Ectodermal cell (in vitro differentiated cells): ENCODE results near the gene TSPAN4.

Source experiments
- H3K27ac ChIP-seq: 2 replicates; pipeline ENCODE4 v1.7.0; 2013; ENCODE audit warnings: mild to moderate bottlenecking, low read depth, low read length; ENCODE audit not compliant: insufficient read depth, poor library complexity, severe bottlenecking
- H3K27me3 ChIP-seq: 2 replicates; pipeline ENCODE4 v1.7.0; 2013; ENCODE audit warnings: mild to moderate bottlenecking, low read length; ENCODE audit not compliant: insufficient read depth, control insufficient read depth, poor library complexity, severe bottlenecking
- H3K36me3 ChIP-seq: one replicate; pipeline ENCODE4 v1.7.0; 2013; ENCODE audit warnings: low read length; ENCODE audit not compliant: control insufficient read depth, insufficient read depth
- H3K4me1 ChIP-seq: one replicate; pipeline ENCODE4 v1.7.0; 2013; ENCODE audit warnings: low read length; ENCODE audit not compliant: control insufficient read depth, insufficient read depth
- H3K4me3 ChIP-seq: 2 replicates; pipeline ENCODE4 v1.7.0; 2013; ENCODE audit warnings: low read depth, low read length, control low read depth; ENCODE audit not compliant: insufficient read depth
- H3K9me3 ChIP-seq: 2 replicates; pipeline ENCODE4 v1.7.0; 2013; ENCODE audit warnings: mild to moderate bottlenecking, low read length, moderate library complexity; ENCODE audit not compliant: control insufficient read depth
- WGBS, 2 experiments: methylation state at CpG; one replicate each; pipeline ENCODE4 v1.1.7; 2013; ENCODE audit warnings: missing lambda C conversion rate in 2 of 2; 5-methylcytosine and 5-hydroxymethylcytosine counted together

The TSPAN4 gene

DNA sequence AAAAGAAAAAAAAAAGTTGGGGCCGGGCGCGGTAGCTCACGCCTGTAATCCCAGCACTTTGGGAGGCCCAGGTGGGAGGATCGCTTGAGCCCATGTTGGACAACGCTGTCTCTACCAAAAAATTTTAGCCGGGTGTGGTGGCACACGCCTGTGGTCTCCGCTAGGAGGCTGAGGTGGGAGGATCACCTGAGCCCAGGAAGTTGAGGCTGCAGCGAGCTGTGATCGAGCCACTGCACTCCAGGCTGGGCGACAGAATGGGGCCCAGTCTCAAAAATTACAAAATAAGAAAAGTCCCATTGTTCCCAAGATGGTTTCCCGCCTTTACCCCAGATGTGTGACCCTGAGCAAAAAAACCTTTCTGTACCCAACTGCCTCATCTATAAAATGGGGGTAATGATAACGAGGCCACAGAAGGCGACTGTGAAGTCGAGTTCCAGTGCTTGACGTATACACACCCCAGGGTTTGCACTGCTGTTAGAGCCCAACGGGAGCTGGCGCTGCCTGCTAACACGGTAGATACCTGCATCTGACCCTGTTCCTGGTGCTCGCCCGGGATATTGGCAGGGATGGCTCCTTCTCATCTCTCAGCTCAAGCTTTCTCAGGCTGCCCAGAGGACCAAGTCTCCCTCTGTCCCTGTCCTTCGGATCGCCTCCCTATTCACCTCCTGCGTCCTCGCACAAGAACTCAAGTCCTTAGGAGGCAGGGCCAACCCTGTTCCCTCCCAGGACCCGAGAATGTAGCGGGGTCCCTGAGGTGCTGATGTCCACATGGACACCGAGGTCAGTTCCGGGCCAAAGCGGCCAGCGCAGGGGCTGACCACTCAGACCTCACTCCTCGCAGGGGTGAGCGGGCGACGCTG, 34.0 kb upstream of the TSPAN4 start:
- no peaks in the 10 kb centered on the region for H3K9me3 ChIP-seq
- H3K4me3 ChIP-seq = peak overlapping the region; percentile 98
- 37% methylated on average over 36 of the region's 36 CpGs for WGBS, 2 experiments
- H3K27ac ChIP-seq = peak overlapping the region; percentile 94
- H3K27me3 ChIP-seq = no peaks in the 10 kb centered on the region
- H3K36me3 ChIP-seq = peaks cover 23% of the 10 kb centered on the region
- peaks cover 23% of the 10 kb centered on the region for H3K4me1 ChIP-seq

- Histone ChIP-seq H3K27me3 (no peaks in the 10 kb centered on the region), H3K36me3 (peaks cover 26% of the 10 kb centered on the region), H3K4me1 (peaks cover 18% of the 10 kb centered on the region), H3K4me3 (peak within 1 kb of the TSS; percentile 98), H3K27ac (peak within 1 kb of the TSS; percentile 94), H3K9me3 (no peaks in the 10 kb centered on the region)
- 0% methylated on average over 81 of the region's 81 CpGs for WGBS, 2 experiments
Observed at GRCh38 chr11:809287-810039, 33.2 kb upstream of the TSPAN4 start, which contains the start of gene RPLP2. Gene RPLP2, plus strand, starts transcription at chr11:809967. Its CDS starts 268 bp downstream, at chr11:810235.

DNA sequence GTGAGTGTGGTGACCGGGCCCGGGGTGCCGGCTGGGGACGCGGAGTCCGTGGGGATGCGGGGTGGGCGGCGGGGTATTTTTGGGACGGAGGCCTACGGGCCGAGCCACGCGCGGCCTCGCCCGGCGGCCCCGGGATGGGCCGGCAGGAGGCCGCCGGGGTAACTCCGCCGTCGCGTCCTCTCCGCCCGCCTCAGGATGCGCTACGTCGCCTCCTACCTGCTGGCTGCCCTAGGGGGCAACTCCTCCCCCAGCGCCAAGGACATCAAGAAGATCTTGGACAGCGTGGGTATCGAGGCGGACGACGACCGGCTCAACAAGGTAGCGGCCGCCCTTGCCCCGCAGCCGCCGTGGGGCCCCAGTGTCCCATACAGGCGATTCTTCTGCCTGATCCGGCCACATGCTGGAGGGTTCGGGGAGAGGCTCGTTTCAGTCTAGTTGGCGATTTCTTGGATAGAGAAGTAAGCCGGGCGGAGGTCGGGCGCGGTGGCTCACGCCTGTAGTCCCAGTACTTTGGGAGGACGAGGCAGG, 32.5 kb upstream of the TSPAN4 start:
- Histone ChIP-seq H3K27ac (peak overlapping the region; percentile 94), H3K27me3 (no peaks in the 10 kb centered on the region), H3K4me1 (peaks cover 15% of the 10 kb centered on the region), H3K9me3 (no peaks in the 10 kb centered on the region), H3K4me3 (peak overlapping the region; percentile 98), H3K36me3 (peaks cover 26% of the 10 kb centered on the region)
- WGBS, 2 experiments = 1% methylated on average over 55 of the region's 55 CpGs

DNA sequence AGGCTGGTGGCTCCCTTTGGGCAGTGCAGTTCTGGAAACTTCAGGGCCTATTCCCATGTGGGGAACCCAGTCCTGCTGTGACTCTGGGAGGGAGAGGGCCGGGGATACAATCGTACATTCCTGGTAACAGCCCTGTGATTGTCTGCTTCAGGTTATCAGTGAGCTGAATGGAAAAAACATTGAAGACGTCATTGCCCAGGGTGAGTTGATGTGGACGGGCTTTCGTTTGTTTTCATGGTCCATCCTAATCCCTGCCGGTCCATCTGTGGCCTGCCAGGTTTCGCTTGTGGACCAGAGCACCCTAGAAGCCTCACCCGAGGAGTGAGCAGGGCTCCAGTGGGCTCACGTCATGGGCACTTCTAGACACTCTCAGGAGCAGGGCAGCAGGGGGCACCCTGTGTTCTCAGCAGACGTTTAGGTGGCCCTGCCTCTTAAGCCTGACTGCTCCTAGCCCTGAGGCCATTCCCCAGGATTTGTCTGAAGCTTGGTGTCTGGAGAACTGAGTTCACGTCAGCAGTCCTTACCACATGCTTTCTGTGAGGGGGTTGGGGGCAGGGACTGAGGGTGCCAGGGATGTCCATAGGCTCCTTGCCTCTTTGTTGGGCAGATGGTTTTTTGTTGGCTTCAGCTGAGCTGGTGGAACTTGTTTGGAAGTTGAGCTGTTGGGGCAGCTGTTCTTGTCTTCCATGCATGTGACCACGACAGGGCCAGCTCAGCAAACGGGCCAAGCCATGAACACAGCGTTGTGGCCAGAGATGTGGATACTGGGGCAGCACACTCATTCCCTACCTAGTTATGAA, 31.0 kb upstream of the TSPAN4 start:
- WGBS, 2 experiments = 92 to 94% methylated on average over 14 of the region's 14 CpGs
- Histone ChIP-seq H3K4me3 (no peak overlapping the region), H3K9me3 (no peaks in the 10 kb centered on the region), H3K4me1 (peaks cover 15% of the 10 kb centered on the region), H3K36me3 (peaks cover 26% of the 10 kb centered on the region), H3K27ac (no peak overlapping the region), H3K27me3 (no peaks in the 10 kb centered on the region)

DNA sequence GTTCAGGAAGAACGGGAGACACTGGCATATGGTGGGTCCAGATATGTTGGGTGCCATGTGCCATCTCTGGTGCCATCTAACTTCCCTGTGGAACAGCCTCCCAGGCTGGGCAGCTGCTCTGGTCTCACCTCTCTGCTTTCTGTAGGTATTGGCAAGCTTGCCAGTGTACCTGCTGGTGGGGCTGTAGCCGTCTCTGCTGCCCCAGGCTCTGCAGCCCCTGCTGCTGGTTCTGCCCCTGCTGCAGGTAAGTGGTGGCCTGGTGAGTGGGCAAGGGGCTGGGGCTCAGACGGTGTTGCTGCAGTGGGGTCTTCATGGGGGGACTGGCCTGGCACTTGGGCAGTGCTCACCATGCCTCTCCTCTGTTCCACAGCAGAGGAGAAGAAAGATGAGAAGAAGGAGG, 30.3 kb upstream of the TSPAN4 start:
- 94 to 96% methylated on average over 3 of the region's 3 CpGs for WGBS, 2 experiments
- Histone ChIP-seq H3K4me1 (peaks cover 15% of the 10 kb centered on the region), H3K27me3 (no peaks in the 10 kb centered on the region), H3K4me3 (no peak overlapping the region), H3K36me3 (peaks cover 26% of the 10 kb centered on the region), H3K27ac (no peak overlapping the region), H3K9me3 (no peaks in the 10 kb centered on the region)

DNA sequence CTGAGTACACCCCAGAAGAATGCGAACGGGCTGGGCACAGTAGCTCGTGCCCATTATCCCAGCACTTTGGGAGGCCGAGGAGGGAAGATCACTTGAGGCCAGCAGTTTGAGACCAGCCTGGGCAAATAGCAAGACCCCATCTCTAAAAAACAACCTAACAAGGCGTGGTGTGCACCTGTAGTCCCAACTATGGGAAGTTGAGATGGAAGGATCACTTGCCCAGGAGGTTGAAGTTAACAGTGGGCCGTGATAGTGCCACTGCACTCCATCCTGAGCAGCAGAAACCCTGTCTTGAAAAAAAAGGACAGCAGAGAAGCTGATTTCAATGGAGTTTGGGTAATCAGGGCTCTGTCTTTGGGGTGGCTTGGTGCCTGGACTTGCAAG, 29.6 kb upstream of the TSPAN4 start:
- no peak overlapping the region for H3K4me3 ChIP-seq
- no peak overlapping the region for H3K27ac ChIP-seq
- H3K9me3 ChIP-seq = no peaks in the 10 kb centered on the region
- H3K36me3 ChIP-seq = peaks cover 26% of the 10 kb centered on the region
- peaks cover 15% of the 10 kb centered on the region for H3K4me1 ChIP-seq
- H3K27me3 ChIP-seq = no peaks in the 10 kb centered on the region
- WGBS, 2 experiments = 94 to 95% methylated on average over 6 of the region's 6 CpGs

DNA sequence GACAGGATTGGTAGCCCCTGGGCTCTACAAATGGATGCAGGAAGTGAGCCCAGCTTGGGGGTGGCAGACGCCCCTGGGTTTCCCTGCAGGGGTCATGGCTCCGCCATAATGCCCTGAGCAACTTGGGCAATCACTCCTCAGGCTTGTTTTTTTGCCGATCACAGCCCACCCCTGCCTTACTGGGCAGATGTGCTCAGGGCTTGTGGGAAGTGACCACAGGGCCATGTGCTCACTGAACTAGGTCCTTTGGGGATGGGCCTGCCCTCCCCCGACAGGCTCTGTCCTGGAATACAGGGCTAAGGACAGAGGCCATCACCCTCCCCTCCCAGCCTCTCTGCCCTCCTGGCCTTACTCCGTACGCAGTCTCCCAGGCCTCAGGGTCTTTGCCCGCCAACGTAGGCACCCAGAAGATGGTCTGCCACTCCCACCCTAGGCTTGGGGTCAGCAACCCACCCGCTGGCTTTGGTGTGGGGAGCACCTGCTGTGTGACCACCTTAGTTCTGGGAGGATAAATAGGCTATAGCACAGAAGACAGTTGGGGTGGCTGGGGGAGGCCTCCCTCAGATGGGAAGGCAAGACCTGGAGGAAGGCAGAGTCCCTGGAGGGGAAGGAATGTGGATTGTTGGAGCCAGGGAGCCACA, 29.1 kb upstream of the TSPAN4 start:
- H3K27ac ChIP-seq = no peak overlapping the region
- WGBS, 2 experiments = 94 to 96% methylated on average over 9 of the region's 9 CpGs
- H3K27me3 ChIP-seq = no peaks in the 10 kb centered on the region
- H3K9me3 ChIP-seq = no peaks in the 10 kb centered on the region
- H3K36me3 ChIP-seq = peaks cover 26% of the 10 kb centered on the region
- H3K4me3 ChIP-seq = no peak overlapping the region
- peaks cover 15% of the 10 kb centered on the region for H3K4me1 ChIP-seq

- H3K4me1 ChIP-seq = peaks cover 21% of the 10 kb centered on the region
- no peak overlapping the region for H3K27ac ChIP-seq
- peaks cover 26% of the 10 kb centered on the region for H3K36me3 ChIP-seq
- 93 to 94% methylated on average over 11 of the region's 11 CpGs for WGBS, 2 experiments
- no peaks in the 10 kb centered on the region for H3K9me3 ChIP-seq
- H3K27me3 ChIP-seq = no peaks in the 10 kb centered on the region
- no peak overlapping the region for H3K4me3 ChIP-seq
Observed at GRCh38 chr11:815675-816432, 26.8 kb upstream of the TSPAN4 start.

DNA sequence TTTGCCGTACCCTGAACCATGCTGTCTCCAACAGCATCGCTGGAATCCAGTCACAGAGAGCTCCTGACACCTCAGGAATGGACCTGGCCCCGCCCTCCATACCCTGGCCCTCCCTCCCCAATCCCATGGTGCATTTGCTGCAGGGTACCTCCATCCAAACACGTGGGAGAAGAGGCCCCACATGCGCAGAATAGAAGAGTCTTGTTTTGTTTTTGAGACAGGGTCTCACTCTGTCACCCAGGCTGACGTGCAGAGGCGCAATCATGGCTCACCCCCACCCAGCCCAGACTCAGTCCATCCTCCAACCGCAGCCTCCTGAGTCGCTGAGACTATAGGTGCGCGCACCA, 26.2 kb upstream of the TSPAN4 start:
- H3K27me3 ChIP-seq = no peaks in the 10 kb centered on the region
- peaks cover 17% of the 10 kb centered on the region for H3K4me1 ChIP-seq
- WGBS, 2 experiments = 74 to 83% methylated on average over 8 to 11 of the region's 11 CpGs
- no peaks in the 10 kb centered on the region for H3K9me3 ChIP-seq
- no peak overlapping the region for H3K4me3 ChIP-seq
- H3K27ac ChIP-seq = no peak overlapping the region
- H3K36me3 ChIP-seq = peaks cover 25% of the 10 kb centered on the region
